H9 (cell line): Measurements from ENCODE around the gene FEM1C. TPM values are rescaled to one million over a fixed set of nuclear protein-coding genes. Genes with fewer than 3 reads are reported as not detected.

Experiments used
- DNase-seq: peaks from one replicate; pipeline ENCODE4 v3.0.0-alpha.2; 2017
- H2AFZ ChIP-seq: one replicate; pipeline ENCODE4 v1.6.1; 2013; ENCODE audit warnings: mild to moderate bottlenecking, low read length, control low read depth, moderate library complexity
- H2AK5ac ChIP-seq: 2 replicates; pipeline ENCODE4 v1.6.1; 2013; ENCODE audit warnings: low read length, control low read depth, mixed read lengths; ENCODE audit not compliant: insufficient read length
- H2BK120ac ChIP-seq: one replicate; pipeline ENCODE4 v1.6.1; 2013; ENCODE audit warnings: low read depth, mild to moderate bottlenecking, low read length, control low read depth, inconsistent platforms; ENCODE audit not compliant: poor library complexity, severe bottlenecking
- H2BK12ac ChIP-seq: 2 replicates; pipeline ENCODE4 v1.6.1; 2013; ENCODE audit warnings: low read length, control low read depth, mixed read lengths, low read depth; ENCODE audit not compliant: insufficient read length
- H2BK15ac ChIP-seq: 2 replicates; pipeline ENCODE4 v1.6.1; 2013; ENCODE audit warnings: low read depth, low read length, control low read depth
- H2BK20ac ChIP-seq: one replicate; pipeline ENCODE4 v1.6.1; 2013; ENCODE audit warnings: low read depth, mild to moderate bottlenecking, low read length, control low read depth, inconsistent platforms; ENCODE audit not compliant: poor library complexity, severe bottlenecking
- H2BK5ac ChIP-seq: 2 replicates; pipeline ENCODE4 v1.6.1; 2013; ENCODE audit warnings: low read length, control low read depth, mixed read lengths; ENCODE audit not compliant: insufficient read length
- H3K14ac ChIP-seq: 2 replicates; pipeline ENCODE4 v1.6.1; 2013; ENCODE audit warnings: low read length, control low read depth; ENCODE audit not compliant: insufficient read depth
- H3K18ac ChIP-seq: 2 replicates; pipeline ENCODE4 v1.6.1; 2013; ENCODE audit warnings: low read depth, mild to moderate bottlenecking, mixed read lengths, low read length, control low read depth; ENCODE audit not compliant: insufficient read length
- H3K23ac ChIP-seq: 2 replicates; pipeline ENCODE4 v1.6.1; 2013; ENCODE audit warnings: low read length, control low read depth, mixed read lengths, low read depth; ENCODE audit not compliant: insufficient read length
- H3K23me2 ChIP-seq: 2 replicates; pipeline ENCODE4 v1.6.1; 2013; ENCODE audit warnings: low read depth, mild to moderate bottlenecking, mixed read lengths, low read length, control low read depth; ENCODE audit not compliant: insufficient read length, poor library complexity, severe bottlenecking
- H3K27ac ChIP-seq: 2 replicates; pipeline ENCODE4 v1.5.1; 2013; ENCODE audit warnings: low read length, control low read depth, mixed read lengths, low read depth; ENCODE audit not compliant: insufficient read length
- H3K27me3 ChIP-seq: 2 replicates; pipeline ENCODE4 v1.6.1; 2013; ENCODE audit warnings: low read length, control low read depth, inconsistent platforms; ENCODE audit not compliant: insufficient read depth
- H3K4ac ChIP-seq: 2 replicates; pipeline ENCODE4 v1.6.1; 2013; ENCODE audit warnings: low read depth, mild to moderate bottlenecking, control low read depth, inconsistent platforms, low read length, moderate library complexity
- H3K4me1 ChIP-seq: 2 replicates; pipeline ENCODE4 v1.6.1; 2013; ENCODE audit warnings: low read length, control low read depth, inconsistent platforms; ENCODE audit not compliant: insufficient read depth
- H3K4me2 ChIP-seq: 2 replicates; pipeline ENCODE4 v1.6.1; 2013; ENCODE audit warnings: low read length, control low read depth, mixed read lengths; ENCODE audit not compliant: insufficient read length, insufficient read depth
- H3K56ac ChIP-seq: 2 replicates; pipeline ENCODE4 v1.6.1; 2013; ENCODE audit warnings: low read depth, mild to moderate bottlenecking, mixed read lengths, low read length, control low read depth; ENCODE audit not compliant: insufficient read length
- H3K79me1 ChIP-seq: 2 replicates; pipeline ENCODE4 v1.6.1; 2013; ENCODE audit warnings: low read depth, mild to moderate bottlenecking, moderate library complexity, low read length, control low read depth, inconsistent platforms; ENCODE audit not compliant: insufficient read depth, poor library complexity, severe bottlenecking
- H3K79me2 ChIP-seq: 2 replicates; pipeline ENCODE4 v1.6.1; 2013; ENCODE audit warnings: low read length, control low read depth, inconsistent platforms; ENCODE audit not compliant: insufficient read depth
- H3K9ac ChIP-seq: 2 replicates; pipeline ENCODE4 v1.6.1; 2013; ENCODE audit warnings: low read length, control low read depth, mixed read lengths; ENCODE audit not compliant: insufficient read length; ENCODE audit errors: extremely low read depth
- H3K9me3 ChIP-seq: one replicate; pipeline ENCODE4 v1.6.1; 2013; ENCODE audit warnings: low read depth, low read length, inconsistent platforms; ENCODE audit not compliant: control insufficient read depth
- H3T11ph ChIP-seq: one replicate; pipeline ENCODE4 v1.6.1; 2013; ENCODE audit warnings: mild to moderate bottlenecking, low read length, control low read depth, inconsistent platforms
- H4K20me1 ChIP-seq: one replicate; pipeline ENCODE4 v1.6.1; 2013; ENCODE audit not compliant: control insufficient read depth, insufficient read length, insufficient read depth
- H4K5ac ChIP-seq: 2 replicates; pipeline ENCODE4 v1.6.1; 2013; ENCODE audit warnings: low read depth, mild to moderate bottlenecking, mixed read lengths, low read length, control low read depth; ENCODE audit not compliant: insufficient read length
- H4K8ac ChIP-seq: replicated peaks from 2 replicates; pipeline ENCODE4 v1.6.1; 2013; ENCODE audit warnings: low read length, control low read depth, mixed read lengths, low read depth; ENCODE audit not compliant: insufficient read length
- H4K91ac ChIP-seq: 2 replicates; pipeline ENCODE4 v1.6.1; 2013; ENCODE audit warnings: low read depth, mild to moderate bottlenecking, moderate library complexity, mixed read lengths, low read length, control low read depth; ENCODE audit not compliant: insufficient read length
- H3K27ac Mint-ChIP-seq, 3 experiments: 2 replicates in 2 of 3; 3 replicates in 1 of 3; pipeline ENCODE4 v1.8.0; 2020 to 2021; ENCODE audit warnings: mixed read lengths in 3 of 3, mild to moderate bottlenecking in 1 of 3, moderate library complexity in 1 of 3
- H3K27me3 Mint-ChIP-seq: 2 replicates; pipeline ENCODE4 v1.8.0; 2021; ENCODE audit warnings: low read depth, mild to moderate bottlenecking, moderate library complexity, mixed read lengths
- H3K36me3 Mint-ChIP-seq, 3 experiments: 2 replicates in 2 of 3; 3 replicates in 1 of 3; pipeline ENCODE4 v1.8.0; 2020 to 2021; ENCODE audit warnings: low read depth in 3 of 3, mixed read lengths in 3 of 3; ENCODE audit not compliant: insufficient read depth in 1 of 3
- H3K4me1 Mint-ChIP-seq, 2 experiments: 2 replicates each; pipeline ENCODE4 v1.8.0; 2020; ENCODE audit warnings: mixed read lengths in 2 of 2
- H3K4me3 Mint-ChIP-seq, 2 experiments: 2 replicates in 1 of 2; 3 replicates in 1 of 2; pipeline ENCODE4 v1.8.0; 2020 to 2021; ENCODE audit warnings: mild to moderate bottlenecking in 2 of 2, mixed read lengths in 2 of 2, moderate library complexity in 1 of 2
- H3K9me3 Mint-ChIP-seq, 2 experiments: 2 replicates in 1 of 2; 3 replicates in 1 of 2; pipeline ENCODE4 v1.8.0; 2020; ENCODE audit warnings: mild to moderate bottlenecking in 2 of 2, mixed read lengths in 2 of 2, moderate library complexity in 1 of 2
- WGBS: extraction: QIAGEN DNeasy Blood & Tissue Kit; methylation state at CpG from one replicate; pipeline ENCODE4 v1.1.7; 2013; ENCODE audit warnings: missing lambda C conversion rate, low lambda C conversion rate, mixed read lengths; ENCODE audit not compliant: insufficient read length; ENCODE audit errors: extremely low coverage; 5-methylcytosine and 5-hydroxymethylcytosine counted together
- total RNA-seq: library from RNA; stranded (reverse); gene quantifications from 2 replicates; pipeline ENCODE4 v1.2.1, GENCODE V29; 2021
- TF ChIP-seq, protein P1 (sequence below): fragments of 200-600 bp; sonication (generic); conservative IDR thresholded peaks from 3 replicates; pipeline ENCODE4 v1.8.0; 2021; ENCODE audit warnings: antibody characterized with exemption, mild to moderate bottlenecking

The FEM1C gene
- total RNA-seq, 1 experiment from 2014 or later: 15.2 TPM

DNA sequence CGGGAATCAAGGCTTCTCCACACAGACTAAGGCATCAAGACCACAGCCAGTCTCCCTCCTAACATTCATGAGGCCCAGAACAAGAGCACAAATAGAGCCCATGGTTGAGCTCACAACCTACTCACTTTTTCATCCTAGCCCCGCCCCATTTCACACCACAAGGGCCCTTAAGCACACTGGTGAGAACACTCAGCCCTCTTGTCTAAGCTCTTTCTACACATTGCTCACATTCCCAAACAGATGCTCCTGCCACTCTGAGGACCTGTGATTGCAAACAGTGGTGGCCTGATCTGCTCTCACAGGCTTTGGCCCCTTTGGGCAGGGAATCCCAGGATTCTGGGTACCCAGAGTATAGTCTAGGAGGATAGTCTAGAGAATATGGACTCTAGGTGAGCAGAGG, 54.0 kb downstream of the FEM1C start:
- TF ChIP-seq, protein P1, sequence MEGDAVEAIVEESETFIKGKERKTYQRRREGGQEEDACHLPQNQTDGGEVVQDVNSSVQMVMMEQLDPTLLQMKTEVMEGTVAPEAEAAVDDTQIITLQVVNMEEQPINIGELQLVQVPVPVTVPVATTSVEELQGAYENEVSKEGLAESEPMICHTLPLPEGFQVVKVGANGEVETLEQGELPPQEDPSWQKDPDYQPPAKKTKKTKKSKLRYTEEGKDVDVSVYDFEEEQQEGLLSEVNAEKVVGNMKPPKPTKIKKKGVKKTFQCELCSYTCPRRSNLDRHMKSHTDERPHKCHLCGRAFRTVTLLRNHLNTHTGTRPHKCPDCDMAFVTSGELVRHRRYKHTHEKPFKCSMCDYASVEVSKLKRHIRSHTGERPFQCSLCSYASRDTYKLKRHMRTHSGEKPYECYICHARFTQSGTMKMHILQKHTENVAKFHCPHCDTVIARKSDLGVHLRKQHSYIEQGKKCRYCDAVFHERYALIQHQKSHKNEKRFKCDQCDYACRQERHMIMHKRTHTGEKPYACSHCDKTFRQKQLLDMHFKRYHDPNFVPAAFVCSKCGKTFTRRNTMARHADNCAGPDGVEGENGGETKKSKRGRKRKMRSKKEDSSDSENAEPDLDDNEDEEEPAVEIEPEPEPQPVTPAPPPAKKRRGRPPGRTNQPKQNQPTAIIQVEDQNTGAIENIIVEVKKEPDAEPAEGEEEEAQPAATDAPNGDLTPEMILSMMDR: no peak
- H4K20me1 ChIP-seq: no peaks in the 10 kb centered on the region
- H2BK12ac ChIP-seq: no peak overlapping the region
- H3K9me3 Mint-ChIP-seq: no peaks in the 10 kb centered on the region
- no peak overlapping the region for H3K27ac ChIP-seq
- no peaks in the 10 kb centered on the region for H3K9me3 ChIP-seq
- H4K91ac ChIP-seq: no peak overlapping the region
- no peaks in the 10 kb centered on the region; the same call in 1 of the 2 replicates for H3K27me3 Mint-ChIP-seq
- H2AK5ac ChIP-seq: no peak overlapping the region
- H3K79me1 ChIP-seq: no peaks in the 10 kb centered on the region
- H3K4ac ChIP-seq: no peak overlapping the region
- no peak overlapping the region for H4K8ac ChIP-seq
- H3K4me1 ChIP-seq: 0 out of 2 replicates have a peak, but pooled peaks cover 2% of the 10 kb centered on the region
- H3K4me3 Mint-ChIP-seq: no peak overlapping the region
- H2BK15ac ChIP-seq: no peak overlapping the region
- no peak overlapping the region for H2BK120ac ChIP-seq
- no peak overlapping the region for H3K14ac ChIP-seq
- no peaks in the 10 kb centered on the region for H3K36me3 Mint-ChIP-seq
- H3K23ac ChIP-seq: no peak overlapping the region
- H2AFZ ChIP-seq: no peak overlapping the region
- no peak overlapping the region for H3K9ac ChIP-seq
- no peak overlapping the region for H4K5ac ChIP-seq
- no peak for DNase-seq
- no peaks in the 10 kb centered on the region for H3K79me2 ChIP-seq
- H3T11ph ChIP-seq: no peak overlapping the region
- no peaks in the 10 kb centered on the region for H3K23me2 ChIP-seq
- no peak overlapping the region for H3K27ac Mint-ChIP-seq
- no CpG with 5 or more reads among the region's 2 CpGs for WGBS
- H3K18ac ChIP-seq: no peak overlapping the region
- no peak overlapping the region for H2BK20ac ChIP-seq
- no peaks in the 10 kb centered on the region for H3K27me3 ChIP-seq
- no peak overlapping the region for H3K56ac ChIP-seq
- no peak overlapping the region for H3K4me2 ChIP-seq
- peaks cover 15 to 19% of the 10 kb centered on the region in 2 experiments for H3K4me1 Mint-ChIP-seq
- H2BK5ac ChIP-seq: no peak overlapping the region
